HCT116 (cell line): ENCODE measurements around the gene PXK. TPM values are rescaled to one million over a fixed set of nuclear protein-coding genes. Genes with fewer than 3 reads are reported as not detected.

ENCODE experiments used
- ATAC-seq: fragments of 200-7000 bp; cut with Tn5 transposase; 2 replicates; pipeline ENCODE4 v1.9.1; 2020; ENCODE audit warnings: mild to moderate bottlenecking, moderate library complexity
- BruUV-seq: library from RNA; stranded (reverse); fragments of 400-500 nt; replicated peaks from 2 replicates; lab custom pipeline; 2021; lab: Mats Ljungman, UMichigan
- CTCF ChIA-PET: fragments of 300-600 bp; sonication (Branson Sonifier 250); formaldehyde crosslinking; loops from one replicate; lab custom pipeline; 2021; ENCODE audit warnings: antibody characterized with exemption; lab: Charles Lee
- POLR2A ChIA-PET: fragments of 300-600, 350-600 bp; sonication (Branson Sonifier 250); formaldehyde crosslinking; loops from one replicate; lab custom pipeline; 2021; ENCODE audit warnings: antibody characterized with exemption; lab: Charles Lee
- RAD21 ChIA-PET, 2 experiments: fragments of 300-600 bp; sonication (Branson Sonifier 250); formaldehyde crosslinking; loops; one replicate each; lab custom pipeline; 2023; ENCODE audit warnings: low total read pairs in 2 of 2; ENCODE audit not compliant: uncharacterized antibody in 2 of 2, unreplicated experiment in 2 of 2, low non-redundant PET in 1 of 2; lab: Charles Lee
- DNase-seq: peaks from one replicate; pipeline ENCODE4 v3.0.0-alpha.2; 2010; ENCODE audit warnings: low read depth, low spot score
- H2AFZ ChIP-seq: fragments of 200-600 bp; shearing (Covaris generic), sonication (generic); 2 replicates; pipeline ENCODE4 v1.6.1; 2017; ENCODE audit warnings: low read depth, mixed run types, mixed read lengths, antibody characterized with exemption, low read length; ENCODE audit not compliant: poor library complexity, severe bottlenecking
- H3K27ac ChIP-seq: 2 replicates; pipeline ENCODE4 v1.5.1; 2012; ENCODE audit warnings: low read depth, low read length
- H3K27me3 ChIP-seq: fragments of 200-600 bp; sonication (generic); 2 replicates; pipeline ENCODE4 v1.6.1; 2016; ENCODE audit warnings: mixed run types, low read length, mixed read lengths; ENCODE audit not compliant: insufficient read depth
- H3K36me3 ChIP-seq, 2 experiments: fragments of 200-500 bp in 1 of 2; fragments of 200-600 bp in 1 of 2; sonication (Bioruptor generic) in 1 of 2; sonication (generic) in 1 of 2; 2 replicates each; pipeline versions ENCODE4 v1.5.1 to v1.6.1; 2014 to 2016; ENCODE audit warnings: low read length in 2 of 2, inconsistent platforms in 1 of 2, mixed read lengths in 1 of 2, mixed run types in 1 of 2; ENCODE audit not compliant: insufficient read depth in 2 of 2, control insufficient read depth in 1 of 2
- H3K4me1 ChIP-seq, 2 experiments: fragments of 200-600 bp in 1 of 2; sonication (generic) in 1 of 2; 2 replicates each; pipeline versions ENCODE4 v1.5.1 to v1.6.1; 2012 to 2017; ENCODE audit warnings: low read length in 2 of 2, inconsistent platforms in 1 of 2, mild to moderate bottlenecking in 1 of 2, mixed read lengths in 1 of 2, mixed run types in 1 of 2, moderate library complexity in 1 of 2; ENCODE audit not compliant: insufficient read depth in 2 of 2, control insufficient read depth in 1 of 2
- H3K4me2 ChIP-seq: fragments of 200-600 bp; sonication (generic); 2 replicates; pipeline ENCODE4 v1.6.1; 2017; ENCODE audit warnings: mixed run types, low read length, mixed read lengths
- H3K4me3 ChIP-seq, 2 experiments: fragments of 200-600 bp in 1 of 2; sonication (generic) in 1 of 2; replicated peaks in 1 of 2; 2 replicates each; pipeline ENCODE4 v1.5.1; 2011 to 2016; ENCODE audit warnings: low read length in 2 of 2, control low read depth in 1 of 2, low read depth in 1 of 2, mild to moderate bottlenecking in 1 of 2, mixed read lengths in 1 of 2, mixed run types in 1 of 2
- H3K79me2 ChIP-seq: fragments of 200-600 bp; sonication (generic); 2 replicates; pipeline ENCODE4 v1.6.1; 2017; ENCODE audit warnings: mild to moderate bottlenecking, mixed run types, low read length, moderate library complexity, mixed read lengths; ENCODE audit not compliant: insufficient read depth
- H3K9ac ChIP-seq: fragments of 200-600 bp; sonication (generic); 2 replicates; pipeline ENCODE4 v1.6.1; 2016; ENCODE audit warnings: low read length, mixed read lengths
- H3K9me2 ChIP-seq: fragments of 200-600 bp; sonication (generic), shearing (Covaris generic); 2 replicates; pipeline ENCODE4 v1.6.1; 2017; ENCODE audit warnings: mixed run types, mild to moderate bottlenecking, moderate library complexity; ENCODE audit not compliant: insufficient read depth
- H3K9me3 ChIP-seq, 2 experiments: fragments of 200-500 bp in 1 of 2; fragments of 200-600 bp in 1 of 2; sonication (Bioruptor generic) in 1 of 2; sonication (generic) in 1 of 2; 2 replicates each; pipeline ENCODE4 v1.6.1; 2014 to 2017; ENCODE audit warnings: low read length in 2 of 2, mixed read lengths in 2 of 2, inconsistent platforms in 1 of 2, low read depth in 1 of 2, mild to moderate bottlenecking in 1 of 2, mixed run types in 1 of 2, moderate library complexity in 1 of 2; ENCODE audit not compliant: control insufficient read depth in 1 of 2, insufficient read depth in 1 of 2
- H4K20me1 ChIP-seq: fragments of 200-600 bp; sonication (generic), shearing (Covaris generic); 2 replicates; pipeline ENCODE4 v1.6.1; 2017; ENCODE audit warnings: mixed run types, mild to moderate bottlenecking, moderate library complexity; ENCODE audit not compliant: insufficient read depth
- ATF3 ChIP-seq: IDR thresholded peaks from 2 replicates; pipeline ENCODE4 v1.6.1; 2012
- CBX3 ChIP-seq: IDR thresholded peaks from 2 replicates; pipeline ENCODE4 v1.6.1; 2012; ENCODE audit warnings: low read depth
- CEBPB ChIP-seq: IDR thresholded peaks from 2 replicates; pipeline ENCODE4 v1.6.1; 2012; ENCODE audit warnings: low read depth
- ELF1 ChIP-seq: IDR thresholded peaks from 2 replicates; pipeline ENCODE4 v1.6.1; 2012; ENCODE audit warnings: low read depth, borderline replicate concordance
- EZH2phosphoT487 ChIP-seq: fragments of 200-600 bp; IDR thresholded peaks from 2 replicates; pipeline ENCODE4 v1.6.1; 2018; ENCODE audit warnings: antibody characterized with exemption, borderline replicate concordance
- JUND ChIP-seq: IDR thresholded peaks from 2 replicates; pipeline ENCODE4 v1.6.1; 2012
- RAD21 ChIP-seq: IDR thresholded peaks from 2 replicates; pipeline ENCODE4 v1.6.1; 2012; ENCODE audit warnings: low read depth, mild to moderate bottlenecking
- REST ChIP-seq: IDR thresholded peaks from 2 replicates; pipeline ENCODE4 v1.6.1; 2012; ENCODE audit warnings: low read depth
- SIN3A ChIP-seq: IDR thresholded peaks from 2 replicates; pipeline ENCODE4 v1.6.1; 2012; ENCODE audit warnings: low read depth
- SP1 ChIP-seq: IDR thresholded peaks from 2 replicates; pipeline ENCODE4 v1.6.1; 2012; ENCODE audit warnings: low read depth
- YY1 ChIP-seq: IDR thresholded peaks from 2 replicates; pipeline ENCODE4 v1.6.1; 2011; ENCODE audit warnings: low read length, low read depth, moderate library complexity, mild to moderate bottlenecking; ENCODE audit not compliant: insufficient replicate concordance; ENCODE audit errors: extremely low read depth
- intact Hi-C: fragments of 100-400 bp; cut with micrococcal nuclease; formaldehyde crosslinking; loops from 2 replicates; pipeline ENCODE4 v1.10.0; 2022
- total RNA-seq: library from RNA; stranded (reverse); gene quantifications from one replicate; pipeline ENCODE4 v1.2.1, GENCODE V29; 2021; ENCODE audit not compliant: unreplicated experiment

Gene PXK
- total RNA-seq, 1 experiment from 2014 or later = 10.2 TPM

GRCh38 chr3:58386626-58387365 is 54.1 kb downstream of the PXK start:
- Histone ChIP-seq H3K4me1 (peaks cover 5 to 17% of the 10 kb centered on the region in 2 experiments), H3K27me3 (no peaks in the 10 kb centered on the region), H3K9ac (no peak overlapping the region), H3K4me3 (no peak overlapping the region), H3K4me2 (no peak overlapping the region), H3K27ac (no peak overlapping the region), H4K20me1 (no peaks in the 10 kb centered on the region), H3K9me2 (no peaks in the 10 kb centered on the region), H3K9me3 (no peaks in the 10 kb centered on the region), H3K36me3 (no peaks in the 10 kb centered on the region), H2AFZ (no peak overlapping the region), H3K79me2 (no peaks in the 10 kb centered on the region)
- BruUV-seq = no TSS peak
- no peak for DNase-seq
- CTCF ChIA-PET = no interaction called here
- RAD21 ChIA-PET = no interaction called here
- TF ChIP-seq YY1 = no peak
- ATAC-seq = no peak
- intact Hi-C loops = no loop called here
- POLR2A ChIA-PET = no interaction called here

GRCh38 chr3:58387650-58388546 is 55.2 kb downstream of the PXK start:
- no peak overlapping the region for H2AFZ ChIP-seq
- intact Hi-C loops = no loop called here
- peaks cover 5 to 17% of the 10 kb centered on the region in 2 experiments for H3K4me1 ChIP-seq
- no TSS peak for BruUV-seq
- H3K4me3 ChIP-seq = no peak overlapping the region
- H3K36me3 ChIP-seq = no peaks in the 10 kb centered on the region
- CTCF ChIA-PET = no interaction called here
- TF ChIP-seq ELF1 (no peak), REST (no peak), SP1 (no peak), ATF3 (no peak), RAD21 (no peak), CEBPB (no peak), JUND (no peak), CBX3 (no peak), EZH2phosphoT487 (no peak), SIN3A (no peak)
- TF ChIP-seq, all 23 proteins: peak for 0
- no peak for ATAC-seq
- H3K9me2 ChIP-seq = no peaks in the 10 kb centered on the region
- ChIA-PET POLR2A (no interaction called here), RAD21 (no interaction called here)
- no peaks in the 10 kb centered on the region for H4K20me1 ChIP-seq
- no peak for DNase-seq
- no peaks in the 10 kb centered on the region for H3K27me3 ChIP-seq
- no peaks in the 10 kb centered on the region for H3K9me3 ChIP-seq
- H3K4me2 ChIP-seq = no peak overlapping the region
- H3K27ac ChIP-seq = no peak overlapping the region
- no peak overlapping the region for H3K9ac ChIP-seq
- no peaks in the 10 kb centered on the region for H3K79me2 ChIP-seq
